ENCODE data around the gene DUSP22.

DNA sequence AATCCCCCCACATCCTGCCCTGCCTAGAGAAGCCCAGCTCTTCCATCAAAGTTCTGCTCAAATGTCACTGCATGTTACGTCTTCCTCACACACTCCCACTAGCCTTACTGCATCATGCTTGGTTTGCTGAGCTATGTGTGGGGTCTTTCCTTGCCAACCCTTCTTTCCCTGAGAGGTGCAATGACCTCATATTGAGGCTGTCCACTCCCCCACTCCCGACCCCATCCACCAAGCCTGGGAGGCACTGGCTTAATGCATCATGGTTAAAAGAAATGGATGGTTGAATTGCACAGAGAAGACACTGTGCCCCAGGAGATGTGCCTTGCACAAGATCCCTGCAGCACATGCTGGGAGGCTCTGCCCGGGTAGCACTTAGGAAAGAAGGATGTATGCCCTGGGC, 91.6 kb downstream of the DUSP22 start:
- TF ChIP-seq, protein P1, sequence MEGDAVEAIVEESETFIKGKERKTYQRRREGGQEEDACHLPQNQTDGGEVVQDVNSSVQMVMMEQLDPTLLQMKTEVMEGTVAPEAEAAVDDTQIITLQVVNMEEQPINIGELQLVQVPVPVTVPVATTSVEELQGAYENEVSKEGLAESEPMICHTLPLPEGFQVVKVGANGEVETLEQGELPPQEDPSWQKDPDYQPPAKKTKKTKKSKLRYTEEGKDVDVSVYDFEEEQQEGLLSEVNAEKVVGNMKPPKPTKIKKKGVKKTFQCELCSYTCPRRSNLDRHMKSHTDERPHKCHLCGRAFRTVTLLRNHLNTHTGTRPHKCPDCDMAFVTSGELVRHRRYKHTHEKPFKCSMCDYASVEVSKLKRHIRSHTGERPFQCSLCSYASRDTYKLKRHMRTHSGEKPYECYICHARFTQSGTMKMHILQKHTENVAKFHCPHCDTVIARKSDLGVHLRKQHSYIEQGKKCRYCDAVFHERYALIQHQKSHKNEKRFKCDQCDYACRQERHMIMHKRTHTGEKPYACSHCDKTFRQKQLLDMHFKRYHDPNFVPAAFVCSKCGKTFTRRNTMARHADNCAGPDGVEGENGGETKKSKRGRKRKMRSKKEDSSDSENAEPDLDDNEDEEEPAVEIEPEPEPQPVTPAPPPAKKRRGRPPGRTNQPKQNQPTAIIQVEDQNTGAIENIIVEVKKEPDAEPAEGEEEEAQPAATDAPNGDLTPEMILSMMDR (IDR thresholded peaks at IDR 0.05; ENCODE audit: insufficient read depth, low read depth, low read length), result no peak
- no peak for TF ChIP-seq EZH2 (IDR thresholded peaks at IDR 0.05; ENCODE audit: insufficient read depth, low read length)
